Liver (tissue), 9 donors: ENCODE measurements around the gene EIPR1. TPM values are rescaled to one million over a fixed set of nuclear protein-coding genes. Genes with fewer than 3 reads are reported as not detected.

ENCODE experiments used
- DNase-seq: peaks from one replicate; pipeline ENCODE4 v3.0.0-alpha.2; 2017; ENCODE audit warnings: low spot score
- H3K27ac ChIP-seq, 2 donors: one replicate each; pipeline ENCODE4 v1.7.0; 2013; ENCODE audit warnings: inconsistent platforms in 2 of 2, low read length in 2 of 2, control low read depth in 1 of 2, low read depth in 1 of 2, mild to moderate bottlenecking in 1 of 2
- H3K27me3 ChIP-seq, 4 donors: one replicate each; pipeline versions ENCODE4 v1.6.1 to v1.7.0; 2013; ENCODE audit warnings: low read length in 3 of 4, inconsistent platforms in 1 of 4, mild to moderate bottlenecking in 1 of 4, moderate library complexity in 1 of 4; ENCODE audit not compliant: control insufficient read depth in 4 of 4, insufficient read depth in 4 of 4
- H3K36me3 ChIP-seq, 4 donors: one replicate each; pipeline versions ENCODE4 v1.6.1 to v1.7.0; 2013; ENCODE audit warnings: low read length in 3 of 4, mild to moderate bottlenecking in 3 of 4, low read depth in 1 of 4, moderate library complexity in 1 of 4; ENCODE audit not compliant: control insufficient read depth in 4 of 4, insufficient read depth in 3 of 4
- H3K4me1 ChIP-seq, 4 donors: one replicate each; pipeline versions ENCODE4 v1.6.1 to v1.7.0; 2013; ENCODE audit warnings: low read length in 3 of 4, mild to moderate bottlenecking in 3 of 4, moderate library complexity in 1 of 4; ENCODE audit not compliant: control insufficient read depth in 4 of 4, insufficient read depth in 4 of 4
- H3K4me3 ChIP-seq, 3 donors: one replicate each; pipeline versions ENCODE4 v1.6.1 to v1.7.0; 2013; ENCODE audit warnings: low read length in 3 of 3, control low read depth in 1 of 3, low read depth in 1 of 3, mild to moderate bottlenecking in 1 of 3
- H3K9ac ChIP-seq, 2 donors: one replicate each; pipeline ENCODE4 v1.7.0; 2013; ENCODE audit warnings: low read length in 2 of 2, mild to moderate bottlenecking in 2 of 2, moderate library complexity in 2 of 2, control low read depth in 1 of 2, low read depth in 1 of 2
- H3K9me3 ChIP-seq, 4 donors: one replicate each; pipeline versions ENCODE4 v1.6.1 to v1.7.0; 2013; ENCODE audit warnings: low read length in 3 of 4; ENCODE audit not compliant: control insufficient read depth in 4 of 4
- ATF3 ChIP-seq: IDR thresholded peaks from 2 replicates; pipeline ENCODE4 v1.6.1; 2016; ENCODE audit warnings: antibody characterized with exemption
- CTCF ChIP-seq: fragments of 150-350 bp; IDR thresholded peaks from 2 replicates; pipeline ENCODE4 v1.5.1; 2017; ENCODE audit warnings: improper control_type of control experiment, low read depth, low read length; ENCODE audit not compliant: missing input control
- EGR1 ChIP-seq, 2 donors: IDR thresholded peaks; 2 replicates each; pipeline ENCODE4 v1.6.1; 2016 to 2018; ENCODE audit warnings: antibody characterized with exemption in 2 of 2, low read depth in 2 of 2
- FOXA1 ChIP-seq: IDR thresholded peaks from 2 replicates; pipeline ENCODE4 v1.6.1; 2016; ENCODE audit warnings: antibody characterized with exemption
- FOXA2 ChIP-seq: IDR thresholded peaks from 2 replicates; pipeline ENCODE4 v1.6.1; 2016; ENCODE audit warnings: antibody characterized with exemption
- GABPA ChIP-seq, 2 donors: IDR thresholded peaks in 1 of 2; conservative IDR thresholded peaks in 1 of 2; 2 replicates each; pipeline ENCODE4 v1.6.1; 2016; ENCODE audit warnings: antibody characterized with exemption in 2 of 2, mild to moderate bottlenecking in 1 of 2, moderate library complexity in 1 of 2
- HNF4A ChIP-seq, 2 donors: conservative IDR thresholded peaks; 2 replicates each; pipeline ENCODE4 v1.6.1; 2016; ENCODE audit warnings: antibody characterized with exemption in 2 of 2, mild to moderate bottlenecking in 2 of 2
- HNF4G ChIP-seq: IDR thresholded peaks from 2 replicates; pipeline ENCODE4 v1.6.1; 2016; ENCODE audit warnings: antibody characterized with exemption
- JUND ChIP-seq, 2 donors: IDR thresholded peaks; 2 replicates each; pipeline ENCODE4 v1.6.1; 2016; ENCODE audit warnings: antibody characterized with exemption in 2 of 2
- MAX ChIP-seq: IDR thresholded peaks from 2 replicates; pipeline ENCODE4 v1.6.1; 2016; ENCODE audit warnings: antibody characterized with exemption
- NR2F2 ChIP-seq: IDR thresholded peaks from 2 replicates; pipeline ENCODE4 v1.6.1; 2016; ENCODE audit warnings: antibody characterized with exemption
- RAD21 ChIP-seq, 2 donors: IDR thresholded peaks; 2 replicates each; pipeline ENCODE4 v1.6.1; 2016; ENCODE audit warnings: antibody characterized with exemption in 2 of 2, mild to moderate bottlenecking in 2 of 2
- REST ChIP-seq: IDR thresholded peaks from 2 replicates; pipeline ENCODE4 v1.6.1; 2016; ENCODE audit warnings: antibody characterized with exemption, mild to moderate bottlenecking
- RXRA ChIP-seq, 2 donors: IDR thresholded peaks; 2 replicates each; pipeline ENCODE4 v1.6.1; 2017 to 2018; ENCODE audit warnings: antibody characterized with exemption in 2 of 2, mild to moderate bottlenecking in 1 of 2
- SP1 ChIP-seq: IDR thresholded peaks from 2 replicates; pipeline ENCODE4 v1.6.1; 2018; ENCODE audit warnings: antibody characterized with exemption, mild to moderate bottlenecking
- TAF1 ChIP-seq: conservative IDR thresholded peaks from 2 replicates; pipeline ENCODE4 v1.6.1; 2016; ENCODE audit warnings: antibody characterized with exemption, mild to moderate bottlenecking
- YY1 ChIP-seq: IDR thresholded peaks from 2 replicates; pipeline ENCODE4 v1.6.1; 2016; ENCODE audit warnings: antibody characterized with exemption, mild to moderate bottlenecking
- ZBTB33 ChIP-seq: IDR thresholded peaks from 2 replicates; pipeline ENCODE4 v1.6.1; 2016; ENCODE audit warnings: antibody characterized with exemption
- WGBS: extraction: QIAGEN DNeasy Blood & Tissue Kit; methylation state at CpG from one replicate; pipeline ENCODE4 v1.1.7; 2013; 5-methylcytosine and 5-hydroxymethylcytosine counted together
- polyA plus RNA-seq, 2 donors: library from polyadenylated mRNA; stranded (reverse) in 1 of 2; unstranded in 1 of 2; fragments of 200-250 nt in 1 of 2; fragments of >200 nt in 1 of 2; fragmentation: Nextera tagmentation in 1 of 2; extraction: Ambion mirVana in 1 of 2; gene quantifications; one replicate each; pipeline versions ENCODE4 v1.2.1 to v1.2.3, GENCODE V29; 2013 to 2015
- total RNA-seq, 2 donors: library from RNA; depleted of rRNA; stranded (reverse); fragments of >200 nt; gene quantifications; one replicate each; pipeline ENCODE4 v1.2.3, GENCODE V29; 2014
- donor health status: healthy.
- donor health status: healthy.
- donor health status: healthy.
- donor health status: healthy.
- donor health status: healthy.

EIPR1 gene
- total and polyA plus RNA-seq, 4 donors = 7.6 to 12.1 (median 11.4) TPM

GRCh38 chr2:3205845-3206244 is 171.8 kb downstream of the EIPR1 start:
- Histone ChIP-seq H3K4me3 (no peak overlapping the region), H3K27ac (no peak overlapping the region), H3K9me3 (no peaks in the 10 kb centered on the region), H3K27me3 (no peaks in the 10 kb centered on the region), H3K9ac (no peak overlapping the region), H3K4me1 (no peaks in the 10 kb centered on the region), H3K36me3 (peaks cover 0 to 5% (median 3%) of the 10 kb centered on the region in 4 donors)
- 96% methylated on average over 4 of the region's 4 CpGs for WGBS
- no peak for TF ChIP-seq FOXA1
- no peak for TF ChIP-seq TAF1
- no peak for TF ChIP-seq NR2F2
- no peak for TF ChIP-seq EGR1 (IDR thresholded peaks at IDR 0.05; ENCODE audit: low read depth in 2 of 2)
- no peak for TF ChIP-seq CTCF
- no peak for TF ChIP-seq MAX
- no peak for TF ChIP-seq ATF3
- no peak for TF ChIP-seq HNF4G
- TF ChIP-seq REST = no peak
- no peak for TF ChIP-seq RAD21 (IDR thresholded peaks at IDR 0.05)
- TF ChIP-seq JUND (IDR thresholded peaks at IDR 0.05) = no peak
- no peak for TF ChIP-seq HNF4A (conservative IDR thresholded peaks at IDR 0.05)
- DNase-seq = no peak

GRCh38 chr2:3204031-3204821 is 173.4 kb downstream of the EIPR1 start:
- no peak overlapping the region for H3K9ac ChIP-seq
- 86% methylated on average over 11 of the region's 11 CpGs for WGBS
- H3K9me3 ChIP-seq = no peaks in the 10 kb centered on the region
- H3K36me3 ChIP-seq = peaks cover 0 to 5% (median 3%) of the 10 kb centered on the region in 4 donors
- no peaks in the 10 kb centered on the region for H3K27me3 ChIP-seq
- TF ChIP-seq SP1 (no peak), TAF1 (no peak), RXRA (IDR thresholded peaks at IDR 0.05) (no peak), FOXA2 (no peak), YY1 (no peak), FOXA1 (no peak), HNF4G (no peak), JUND (IDR thresholded peaks at IDR 0.05) (no peak), NR2F2 (no peak), RAD21 (IDR thresholded peaks at IDR 0.05) (no peak), HNF4A (conservative IDR thresholded peaks at IDR 0.05) (no peak), MAX (no peak), GABPA (IDR thresholded peaks at IDR 0.05 in 1 of 2, conservative IDR thresholded peaks at IDR 0.05 in 1 of 2) (no peak), EGR1 (IDR thresholded peaks at IDR 0.05; ENCODE audit: low read depth in 2 of 2) (no peak), REST (no peak), ZBTB33 (no peak)
- H3K27ac ChIP-seq = no peak overlapping the region
- no peaks in the 10 kb centered on the region for H3K4me1 ChIP-seq
- no peak for DNase-seq
- H3K4me3 ChIP-seq = no peak overlapping the region
